ENCODE measurements around the gene SFMBT1.

Gene SFMBT1

GRCh38 chr3:53028641-53029040, 17.2 kb downstream of the SFMBT1 start:
- no peak overlapping the region for H3K4me3 ChIP-seq (replicated peaks in 1 of 2; ENCODE audit: low read depth in 2 of 2, low read length in 2 of 2)
- DNase-seq (ENCODE audit: low read depth in 2 of 2): no peak
- TF ChIP-seq CTCF (IDR thresholded peaks at IDR 0.05; ENCODE audit: low read depth, low read length): no peak

DNA sequence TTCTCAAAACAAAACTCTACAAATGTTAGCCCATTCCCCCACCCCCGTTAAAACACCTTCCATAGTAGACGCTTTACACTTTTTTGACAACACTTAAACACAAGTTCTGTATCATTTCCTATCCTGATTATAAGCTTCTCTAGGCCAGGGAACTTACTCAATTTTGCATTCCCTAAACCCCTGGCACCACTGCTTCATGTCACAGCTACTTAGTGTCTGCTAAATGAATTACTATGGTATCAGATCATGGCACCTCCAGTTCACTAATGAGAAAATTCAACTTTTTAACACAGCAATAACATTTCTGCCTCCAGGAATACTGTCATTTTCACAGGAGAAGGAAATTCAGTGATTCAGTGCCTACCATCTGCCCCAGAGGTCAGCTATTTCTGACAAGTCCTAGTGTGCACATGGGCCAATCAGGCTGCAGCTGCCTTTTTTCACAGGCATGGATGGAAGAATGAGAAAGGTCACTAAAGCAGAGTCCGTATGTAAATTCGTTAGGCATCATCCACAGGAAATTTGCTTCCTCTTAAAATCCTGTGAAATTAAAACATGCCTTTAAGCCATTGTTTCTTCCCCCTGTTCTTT, 18.5 kb downstream of the SFMBT1 start:
- no peak for TF ChIP-seq CTCF (IDR thresholded peaks at IDR 0.05; ENCODE audit: low read depth, low read length)
- no peak for DNase-seq (ENCODE audit: low read depth in 2 of 2)
- no peak overlapping the region for H3K4me3 ChIP-seq (replicated peaks in 1 of 2; ENCODE audit: low read depth in 2 of 2, low read length in 2 of 2)

DNA sequence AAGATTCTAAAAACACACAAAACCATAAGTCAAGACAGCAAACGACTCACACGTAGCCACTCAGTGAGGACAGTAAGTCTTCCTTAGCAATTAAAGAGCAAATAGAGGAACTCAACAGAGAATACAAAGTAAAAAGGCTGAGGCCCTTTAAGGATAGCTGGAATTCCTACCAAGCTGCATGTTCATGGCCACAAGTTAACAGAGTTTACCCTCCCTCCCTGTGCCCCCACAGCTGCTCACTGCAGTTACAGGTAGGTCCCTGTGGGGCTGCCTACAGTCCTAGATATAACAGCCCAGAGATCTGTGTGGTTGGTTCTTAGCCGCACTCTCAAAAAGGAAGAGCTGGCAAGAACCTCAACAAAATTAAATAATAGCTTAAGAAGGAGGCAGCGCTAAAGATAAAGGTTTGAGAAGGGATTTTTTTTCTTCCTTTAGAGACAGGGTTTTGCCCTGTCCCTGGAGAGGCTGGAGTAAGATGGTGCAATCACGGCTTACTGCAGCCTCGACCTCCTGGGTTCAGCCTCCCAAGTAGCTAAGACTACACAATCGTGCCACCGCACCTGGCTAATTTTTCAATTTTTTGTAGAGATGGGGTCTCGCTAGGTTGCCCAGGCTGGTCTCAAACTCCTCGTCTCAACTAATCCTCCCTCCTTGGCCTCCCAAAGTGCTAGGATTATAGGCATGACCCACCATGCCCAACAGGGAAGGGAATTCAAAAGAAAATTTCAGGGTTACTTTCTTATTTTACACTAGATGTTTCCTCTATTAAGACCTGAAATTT, 19.3 kb downstream of the SFMBT1 start:
- no peak for DNase-seq (ENCODE audit: low read depth in 2 of 2)
- no peak for TF ChIP-seq CTCF (IDR thresholded peaks at IDR 0.05; ENCODE audit: low read depth, low read length)
- no peak overlapping the region for H3K4me3 ChIP-seq (replicated peaks in 1 of 2; ENCODE audit: low read depth in 2 of 2, low read length in 2 of 2)

DNA sequence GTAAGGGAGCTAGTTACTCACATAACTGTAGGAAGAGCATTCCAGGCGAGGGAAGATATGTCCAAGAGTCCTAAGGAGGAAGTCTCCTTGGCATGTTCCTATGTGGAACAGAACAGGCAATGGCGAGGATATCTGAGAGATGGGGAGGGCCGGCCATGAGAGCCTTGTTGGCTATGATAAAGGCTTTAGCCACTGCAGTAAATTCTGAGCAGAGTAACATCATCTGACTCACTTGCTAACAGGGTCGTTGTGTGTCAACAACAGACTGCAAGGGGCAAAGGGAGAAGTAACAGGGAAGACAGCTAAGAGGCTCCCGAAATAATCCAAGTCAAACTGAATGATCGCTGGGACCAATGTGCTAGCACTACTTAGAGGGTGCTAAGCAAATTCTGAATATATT, 21.6 kb downstream of the SFMBT1 start:
- no peak overlapping the region for H3K4me3 ChIP-seq (replicated peaks in 1 of 2; ENCODE audit: low read depth in 2 of 2, low read length in 2 of 2)
- TF ChIP-seq CTCF (IDR thresholded peaks at IDR 0.05; ENCODE audit: low read depth, low read length): no peak
- DNase-seq (ENCODE audit: low read depth in 2 of 2): no peak

DNA sequence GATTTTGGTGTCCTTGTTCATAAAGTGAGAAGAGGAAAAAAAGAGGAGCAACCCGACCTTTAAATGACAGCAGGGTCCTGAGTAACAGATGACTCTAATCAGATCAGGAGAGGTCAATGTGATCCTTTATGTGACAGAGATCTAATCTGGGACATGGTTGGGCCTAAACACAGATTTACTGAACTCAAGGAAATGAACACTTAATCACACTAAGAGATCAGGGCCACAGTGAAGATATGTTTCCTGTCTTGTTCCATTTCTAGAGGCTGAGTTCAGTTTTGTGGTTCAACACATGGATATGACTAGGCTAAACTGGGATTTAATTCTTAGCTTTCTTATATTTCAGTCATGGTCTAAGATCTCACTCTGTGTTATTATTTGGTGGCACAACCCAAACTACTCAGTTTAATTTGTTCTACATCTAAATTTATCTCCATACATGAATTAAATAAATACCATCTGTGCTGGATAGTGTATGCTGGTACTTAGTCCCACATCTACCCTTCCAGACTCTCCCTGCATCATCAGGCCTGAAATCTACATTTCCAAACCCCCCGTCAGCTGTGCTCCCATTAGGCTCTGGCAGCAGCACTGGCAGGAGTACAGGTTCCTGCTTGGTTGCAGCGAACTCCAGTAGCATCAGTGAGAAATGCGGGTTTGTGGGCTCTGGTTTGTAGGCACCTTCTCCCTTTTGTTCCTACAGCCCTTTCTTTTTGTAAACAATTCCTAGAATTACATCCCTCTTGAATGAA, 22.6 kb downstream of the SFMBT1 start:
- no peak overlapping the region for H3K4me3 ChIP-seq (replicated peaks in 1 of 2; ENCODE audit: low read depth in 2 of 2, low read length in 2 of 2)
- DNase-seq (ENCODE audit: low read depth in 2 of 2): no peak
- TF ChIP-seq CTCF (IDR thresholded peaks at IDR 0.05; ENCODE audit: low read depth, low read length): no peak

- DNase-seq (ENCODE audit: low read depth in 2 of 2): no peak
- no peak for TF ChIP-seq CTCF (IDR thresholded peaks at IDR 0.05; ENCODE audit: low read depth, low read length)
Observed at GRCh38 chr3:53022647-53023046, 23.2 kb downstream of the SFMBT1 start.

More at GRCh38 chr3:53022647-53023046, 23.2 kb downstream of the SFMBT1 start:
- H3K4me3 ChIP-seq (replicated peaks in 1 of 2; ENCODE audit: low read depth in 2 of 2, low read length in 2 of 2): no peak overlapping the region

All from cardiac fibroblast (primary cell).